GM12878 (cell line): ENCODE results near the gene PEX6. TPM values are rescaled to one million over a fixed set of nuclear protein-coding genes. Genes with fewer than 3 reads are reported as not detected.

Experiments used
- BCL11A ChIP-seq: IDR thresholded peaks from 2 replicates; pipeline ENCODE4 v1.6.1; 2011; ENCODE audit warnings: low read depth, low read length
- CBX5 ChIP-seq: sonication (generic); IDR thresholded peaks from 2 replicates; pipeline ENCODE4 v1.6.1; 2016; ENCODE audit warnings: low read depth, moderate library complexity, mild to moderate bottlenecking, inconsistent platforms
- CHD2 ChIP-seq: IDR thresholded peaks from 2 replicates; pipeline ENCODE4 v1.6.1; 2011; ENCODE audit warnings: low read depth, low read length, improper control_type of control experiment, borderline replicate concordance
- GABPA ChIP-seq: IDR thresholded peaks from 2 replicates; pipeline ENCODE4 v1.6.1; 2014; ENCODE audit warnings: antibody characterized with exemption, low read depth, mild to moderate bottlenecking, inconsistent platforms
- HDAC2 ChIP-seq: fragments of 200-600 bp; sonication (generic); IDR thresholded peaks from 2 replicates; pipeline ENCODE4 v1.6.1; 2017
- JUND ChIP-seq: IDR thresholded peaks from 2 replicates; pipeline ENCODE4 v1.6.1; 2012; ENCODE audit warnings: low read depth, mild to moderate bottlenecking, low read length, improper control_type of control experiment, moderate library complexity
- NFXL1 ChIP-seq: fragments of 450-650 bp; IDR thresholded peaks from 2 replicates; pipeline ENCODE4 v1.6.1; 2017; ENCODE audit warnings: antibody characterized with exemption, mild to moderate bottlenecking, borderline replicate concordance
- NR2C1 ChIP-seq: fragments of 450-650 bp; IDR thresholded peaks from 2 replicates; pipeline ENCODE4 v1.6.1; 2017; ENCODE audit warnings: antibody characterized with exemption, mild to moderate bottlenecking, moderate library complexity
- NRF1 ChIP-seq: conservative IDR thresholded peaks from 2 replicates; pipeline ENCODE4 v1.6.1; 2011; ENCODE audit warnings: mild to moderate bottlenecking, low read depth, low read length, improper control_type of control experiment
- PAX8 ChIP-seq: fragments of 450-650 bp; IDR thresholded peaks from 2 replicates; pipeline ENCODE4 v1.6.1; 2017; ENCODE audit warnings: mild to moderate bottlenecking, moderate library complexity
- SMARCA5 ChIP-seq: fragments of 450-650 bp; IDR thresholded peaks from 2 replicates; pipeline ENCODE4 v1.6.1; 2017; ENCODE audit warnings: mild to moderate bottlenecking
- SREBF2 ChIP-seq: IDR thresholded peaks from 2 replicates; pipeline ENCODE4 v1.6.1; 2012; ENCODE audit warnings: mild to moderate bottlenecking, low read length
- SUZ12 ChIP-seq: fragments of 200-600 bp; sonication (generic); IDR thresholded peaks from one replicate; pipeline ENCODE4 v1.6.1; 2018; ENCODE audit warnings: antibody characterized with exemption, mild to moderate bottlenecking; ENCODE audit not compliant: unreplicated experiment
- TAF1 ChIP-seq: IDR thresholded peaks from 2 replicates; pipeline ENCODE4 v1.6.1; 2011; ENCODE audit warnings: mild to moderate bottlenecking, low read depth, low read length, borderline replicate concordance
- TARDBP ChIP-seq: IDR thresholded peaks from 2 replicates; pipeline ENCODE4 v1.6.1; 2016; ENCODE audit warnings: borderline replicate concordance
- polyA plus RNA-seq, 11 experiments: library from polyadenylated mRNA; depleted of rRNA in 4 of 11; unstranded in 6 of 11; stranded (reverse) in 5 of 11; fragments of >200 nt; fragmentation: Nextera tagmentation in 4 of 11; fragmentation: Illumina TruSeq in 1 of 11; extraction: Ambion mirVana in 4 of 11; extraction: Trizol in 1 of 11; gene quantifications; 1 replicate in 1 of 11; 2 replicates in 10 of 11; pipeline versions ENCODE4 v1.2.1 to v1.2.3, GENCODE V29; 2011 to 2016; ENCODE audit warnings: inconsistent platforms in 2 of 11, missing spikeins in 2 of 11, low read depth in 1 of 11
- total RNA-seq, 4 experiments: library from RNA; depleted of rRNA in 3 of 4; stranded (reverse); fragments of >200 nt in 3 of 4; fragmentation: Illumina TruSeq in 1 of 4; extraction: Trizol in 1 of 4; gene quantifications; 2 replicates each; pipeline versions ENCODE4 v1.2.1 to v1.2.3, GENCODE V29; 2013 to 2021
- TF ChIP-seq, protein P1 (sequence below): fragments of 450-650 bp; IDR thresholded peaks from 2 replicates; pipeline ENCODE4 v1.6.1; 2017; ENCODE audit warnings: borderline replicate concordance
- TF ChIP-seq, protein P2 (sequence below): IDR thresholded peaks from 2 replicates; pipeline ENCODE4 v1.6.1; 2012; ENCODE audit warnings: low read depth, low read length, improper control_type of control experiment
- TF ChIP-seq, protein P3 (sequence below): IDR thresholded peaks from 2 replicates; pipeline ENCODE4 v1.6.1; 2012; ENCODE audit warnings: low read length, inconsistent platforms
- TF ChIP-seq, protein P4 (sequence below): fragments of 450-650 bp; IDR thresholded peaks from 2 replicates; pipeline ENCODE4 v1.6.1; 2018; ENCODE audit warnings: borderline replicate concordance, mild to moderate bottlenecking; ENCODE audit not compliant: partially characterized antibody
- TF ChIP-seq, protein P5 (sequence below): fragments of 450-650 bp; IDR thresholded peaks from 2 replicates; pipeline ENCODE4 v1.6.1; 2018; ENCODE audit warnings: mild to moderate bottlenecking, low read depth, moderate library complexity; ENCODE audit not compliant: partially characterized antibody
- TF ChIP-seq, protein P6 (sequence below): fragments of 450-650 bp; IDR thresholded peaks from 2 replicates; pipeline ENCODE4 v1.6.1; 2014; ENCODE audit warnings: mild to moderate bottlenecking

Gene PEX6
- total and polyA plus RNA-seq, 10 of the 15 experiments (the other 5 are each of a cell fraction or from before 2014, with no cell fraction given) = 0.39 to 21.1 (median 7.8) TPM

DNA sequence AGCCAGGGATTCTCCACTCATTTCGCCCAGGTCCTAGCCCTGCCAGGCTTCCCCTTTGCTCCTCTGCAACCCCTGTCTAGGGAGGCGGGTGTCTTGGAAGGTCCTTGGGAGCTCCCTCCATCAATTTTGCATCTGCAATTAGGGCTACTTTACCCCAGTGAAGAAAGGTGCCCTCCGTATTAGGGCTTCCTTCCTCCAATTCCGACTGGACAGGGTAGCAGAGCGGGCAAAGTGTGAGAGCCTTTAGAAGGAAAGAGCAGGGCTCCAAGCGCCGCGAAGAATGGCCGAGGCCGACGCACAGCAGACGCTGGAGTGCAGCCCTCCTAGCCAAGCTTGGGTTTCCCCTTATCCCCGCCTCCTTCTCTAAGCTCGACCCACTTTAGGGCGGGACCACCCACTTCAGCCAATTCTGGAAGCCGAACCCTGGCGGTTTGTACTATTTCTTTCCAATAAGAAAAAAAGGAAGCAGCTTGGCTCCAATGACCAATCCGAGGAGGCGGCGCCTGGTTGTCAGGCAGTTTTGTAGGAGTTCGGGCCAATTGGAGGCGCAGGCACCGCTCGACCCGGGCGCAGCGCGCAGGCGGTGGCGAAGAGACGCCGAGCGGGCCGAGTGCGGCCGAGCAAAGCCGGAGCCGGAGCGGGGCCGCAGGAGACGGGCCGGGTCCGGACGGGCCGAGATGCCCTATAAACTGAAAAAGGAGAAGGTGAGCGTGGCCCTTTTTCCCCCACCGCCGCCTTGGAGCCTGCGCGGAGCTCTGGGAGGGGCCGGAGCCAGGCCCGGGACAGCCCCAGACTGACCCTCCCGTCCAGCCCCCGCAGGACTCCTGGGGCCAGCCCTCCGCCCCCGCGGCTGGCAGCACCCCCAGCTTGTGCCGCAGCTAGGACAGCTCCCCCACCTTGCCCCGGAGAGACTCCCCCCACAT lies 5.3 kb upstream of the PEX6 start, which contains the start of gene PPP2R5D (continued):
- TF ChIP-seq, protein P1, sequence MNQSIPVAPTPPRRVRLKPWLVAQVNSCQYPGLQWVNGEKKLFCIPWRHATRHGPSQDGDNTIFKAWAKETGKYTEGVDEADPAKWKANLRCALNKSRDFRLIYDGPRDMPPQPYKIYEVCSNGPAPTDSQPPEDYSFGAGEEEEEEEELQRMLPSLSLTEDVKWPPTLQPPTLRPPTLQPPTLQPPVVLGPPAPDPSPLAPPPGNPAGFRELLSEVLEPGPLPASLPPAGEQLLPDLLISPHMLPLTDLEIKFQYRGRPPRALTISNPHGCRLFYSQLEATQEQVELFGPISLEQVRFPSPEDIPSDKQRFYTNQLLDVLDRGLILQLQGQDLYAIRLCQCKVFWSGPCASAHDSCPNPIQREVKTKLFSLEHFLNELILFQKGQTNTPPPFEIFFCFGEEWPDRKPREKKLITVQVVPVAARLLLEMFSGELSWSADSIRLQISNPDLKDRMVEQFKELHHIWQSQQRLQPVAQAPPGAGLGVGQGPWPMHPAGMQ = no peak
- no peak for TF ChIP-seq SREBF2
- TF ChIP-seq, protein P2, sequence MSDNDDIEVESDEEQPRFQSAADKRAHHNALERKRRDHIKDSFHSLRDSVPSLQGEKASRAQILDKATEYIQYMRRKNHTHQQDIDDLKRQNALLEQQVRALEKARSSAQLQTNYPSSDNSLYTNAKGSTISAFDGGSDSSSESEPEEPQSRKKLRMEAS = no peak
- TF ChIP-seq, protein P3, sequence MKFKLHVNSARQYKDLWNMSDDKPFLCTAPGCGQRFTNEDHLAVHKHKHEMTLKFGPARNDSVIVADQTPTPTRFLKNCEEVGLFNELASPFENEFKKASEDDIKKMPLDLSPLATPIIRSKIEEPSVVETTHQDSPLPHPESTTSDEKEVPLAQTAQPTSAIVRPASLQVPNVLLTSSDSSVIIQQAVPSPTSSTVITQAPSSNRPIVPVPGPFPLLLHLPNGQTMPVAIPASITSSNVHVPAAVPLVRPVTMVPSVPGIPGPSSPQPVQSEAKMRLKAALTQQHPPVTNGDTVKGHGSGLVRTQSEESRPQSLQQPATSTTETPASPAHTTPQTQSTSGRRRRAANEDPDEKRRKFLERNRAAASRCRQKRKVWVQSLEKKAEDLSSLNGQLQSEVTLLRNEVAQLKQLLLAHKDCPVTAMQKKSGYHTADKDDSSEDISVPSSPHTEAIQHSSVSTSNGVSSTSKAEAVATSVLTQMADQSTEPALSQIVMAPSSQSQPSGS = no peak
- no peak for TF ChIP-seq NR2C1
- TF ChIP-seq TARDBP = no peak
- no peak for TF ChIP-seq HDAC2
- TF ChIP-seq GABPA = no peak
- TF ChIP-seq PAX8 = no peak
- TF ChIP-seq, protein P4, sequence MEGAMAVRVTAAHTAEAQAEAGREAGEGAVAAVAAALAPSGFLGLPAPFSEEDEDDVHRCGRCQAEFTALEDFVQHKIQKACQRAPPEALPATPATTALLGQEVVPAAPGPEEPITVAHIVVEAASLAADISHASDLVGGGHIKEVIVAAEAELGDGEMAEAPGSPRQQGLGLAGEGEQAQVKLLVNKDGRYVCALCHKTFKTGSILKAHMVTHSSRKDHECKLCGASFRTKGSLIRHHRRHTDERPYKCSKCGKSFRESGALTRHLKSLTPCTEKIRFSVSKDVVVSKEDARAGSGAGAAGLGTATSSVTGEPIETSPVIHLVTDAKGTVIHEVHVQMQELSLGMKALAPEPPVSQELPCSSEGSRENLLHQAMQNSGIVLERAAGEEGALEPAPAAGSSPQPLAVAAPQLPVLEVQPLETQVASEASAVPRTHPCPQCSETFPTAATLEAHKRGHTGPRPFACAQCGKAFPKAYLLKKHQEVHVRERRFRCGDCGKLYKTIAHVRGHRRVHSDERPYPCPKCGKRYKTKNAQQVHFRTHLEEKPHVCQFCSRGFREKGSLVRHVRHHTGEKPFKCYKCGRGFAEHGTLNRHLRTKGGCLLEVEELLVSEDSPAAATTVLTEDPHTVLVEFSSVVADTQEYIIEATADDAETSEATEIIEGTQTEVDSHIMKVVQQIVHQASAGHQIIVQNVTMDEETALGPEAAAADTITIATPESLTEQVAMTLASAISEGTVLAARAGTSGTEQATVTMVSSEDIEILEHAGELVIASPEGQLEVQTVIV = no peak
- TF ChIP-seq, protein P5, sequence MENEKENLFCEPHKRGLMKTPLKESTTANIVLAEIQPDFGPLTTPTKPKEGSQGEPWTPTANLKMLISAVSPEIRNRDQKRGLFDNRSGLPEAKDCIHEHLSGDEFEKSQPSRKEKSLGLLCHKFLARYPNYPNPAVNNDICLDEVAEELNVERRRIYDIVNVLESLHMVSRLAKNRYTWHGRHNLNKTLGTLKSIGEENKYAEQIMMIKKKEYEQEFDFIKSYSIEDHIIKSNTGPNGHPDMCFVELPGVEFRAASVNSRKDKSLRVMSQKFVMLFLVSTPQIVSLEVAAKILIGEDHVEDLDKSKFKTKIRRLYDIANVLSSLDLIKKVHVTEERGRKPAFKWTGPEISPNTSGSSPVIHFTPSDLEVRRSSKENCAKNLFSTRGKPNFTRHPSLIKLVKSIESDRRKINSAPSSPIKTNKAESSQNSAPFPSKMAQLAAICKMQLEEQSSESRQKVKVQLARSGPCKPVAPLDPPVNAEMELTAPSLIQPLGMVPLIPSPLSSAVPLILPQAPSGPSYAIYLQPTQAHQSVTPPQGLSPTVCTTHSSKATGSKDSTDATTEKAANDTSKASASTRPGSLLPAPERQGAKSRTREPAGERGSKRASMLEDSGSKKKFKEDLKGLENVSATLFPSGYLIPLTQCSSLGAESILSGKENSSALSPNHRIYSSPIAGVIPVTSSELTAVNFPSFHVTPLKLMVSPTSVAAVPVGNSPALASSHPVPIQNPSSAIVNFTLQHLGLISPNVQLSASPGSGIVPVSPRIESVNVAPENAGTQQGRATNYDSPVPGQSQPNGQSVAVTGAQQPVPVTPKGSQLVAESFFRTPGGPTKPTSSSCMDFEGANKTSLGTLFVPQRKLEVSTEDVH = no peak
- peak; percentile 51 for TF ChIP-seq NRF1
- TF ChIP-seq NFXL1 = no peak
- TF ChIP-seq SMARCA5 = no peak; the same call in 1 of the 2 replicates
- no peak for TF ChIP-seq CHD2
- TF ChIP-seq BCL11A = no peak
- no peak for TF ChIP-seq JUND
- TF ChIP-seq CBX5 = no peak
- TF ChIP-seq, protein P6, sequence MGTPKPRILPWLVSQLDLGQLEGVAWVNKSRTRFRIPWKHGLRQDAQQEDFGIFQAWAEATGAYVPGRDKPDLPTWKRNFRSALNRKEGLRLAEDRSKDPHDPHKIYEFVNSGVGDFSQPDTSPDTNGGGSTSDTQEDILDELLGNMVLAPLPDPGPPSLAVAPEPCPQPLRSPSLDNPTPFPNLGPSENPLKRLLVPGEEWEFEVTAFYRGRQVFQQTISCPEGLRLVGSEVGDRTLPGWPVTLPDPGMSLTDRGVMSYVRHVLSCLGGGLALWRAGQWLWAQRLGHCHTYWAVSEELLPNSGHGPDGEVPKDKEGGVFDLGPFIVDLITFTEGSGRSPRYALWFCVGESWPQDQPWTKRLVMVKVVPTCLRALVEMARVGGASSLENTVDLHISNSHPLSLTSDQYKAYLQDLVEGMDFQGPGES = peak; percentile 75; the same call in 1 of the 2 replicates
- no peak for TF ChIP-seq SUZ12
- TF ChIP-seq TAF1 = peak; percentile 71; the same call in 1 of the 2 replicates
